Measurements from ENCODE around the gene TUSC1.
"Not testable (repeated sequence)": the region's sequence is repeated elsewhere in the genome, so short reads cannot be mapped to it uniquely, and the experiment has no call there.

The TUSC1 gene

DNA sequence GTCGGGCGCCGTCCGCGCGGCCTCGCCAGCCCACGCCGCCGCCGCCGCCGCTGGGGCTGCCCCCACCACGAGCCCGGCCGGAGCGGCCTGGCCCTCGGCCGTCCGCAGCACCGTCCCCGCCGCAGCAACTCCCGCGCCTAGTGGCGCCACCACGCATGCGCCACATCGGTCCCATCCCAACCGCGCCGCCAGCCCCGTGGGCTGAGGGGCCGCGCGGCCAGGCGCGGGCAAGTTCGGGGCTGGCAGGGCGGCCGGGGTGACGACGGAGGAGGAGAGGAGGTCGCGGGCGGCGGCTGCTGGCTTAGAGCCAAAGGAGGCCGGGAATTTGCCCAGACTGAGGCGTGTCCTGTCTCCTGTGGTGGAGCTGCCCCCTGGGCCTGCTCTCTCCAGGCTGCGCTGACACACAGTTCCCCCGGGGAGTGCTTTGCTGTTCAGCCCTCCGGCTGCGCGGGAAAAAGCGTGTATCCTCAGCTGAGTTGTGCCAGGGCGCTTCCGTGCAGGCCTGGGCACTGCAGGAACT, at the start of gene TUSC1:
TSS of gene TUSC1 (minus strand) at position 298 of the 520 bp plus-strand sequence. CDS start at position 166, 132 bp downstream.
- no peak for DNase-seq

DNA sequence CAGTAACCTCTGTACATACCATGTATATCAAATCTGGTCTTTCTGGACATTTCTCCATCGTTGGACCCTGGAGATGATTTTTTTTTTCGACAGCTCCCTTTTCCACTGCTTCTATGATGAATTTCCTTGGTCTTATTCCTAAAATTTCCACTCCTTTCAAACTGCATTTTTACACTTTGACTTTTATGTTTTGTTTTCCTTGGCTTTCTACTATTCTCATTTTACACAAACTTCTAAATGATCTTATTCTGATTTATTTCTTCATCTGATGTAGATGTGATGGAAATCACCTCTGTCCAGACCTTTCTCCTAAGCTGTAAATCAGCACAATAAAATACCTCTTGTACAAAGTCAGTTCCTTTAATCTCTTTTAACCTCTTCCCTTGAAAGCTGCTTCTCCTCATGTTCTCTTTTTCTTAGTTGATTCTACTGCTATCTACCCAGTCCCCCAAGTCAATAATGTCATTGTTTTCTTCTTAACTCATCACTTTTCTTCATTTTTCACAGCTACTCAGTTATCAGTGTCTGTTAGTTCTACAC, 48.7 kb upstream of the TUSC1 start:
- no peak for DNase-seq

DNA sequence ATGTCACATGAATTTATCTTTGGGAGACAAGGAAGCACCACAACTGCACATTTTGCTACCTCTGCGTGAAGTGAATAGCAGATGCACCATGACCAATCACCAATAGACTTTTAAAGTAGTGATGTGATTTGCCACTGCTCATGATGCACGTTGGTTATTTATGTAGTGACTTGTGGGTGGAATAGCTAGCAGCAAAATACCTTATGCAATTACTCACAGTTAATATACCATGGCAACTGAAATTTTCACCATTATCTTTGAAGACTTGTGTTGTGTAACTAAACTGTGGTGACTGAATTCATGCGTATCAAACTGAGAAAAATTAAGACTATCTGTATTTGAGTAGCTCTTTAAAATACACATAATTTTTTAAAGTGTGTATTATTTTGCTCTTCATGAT, 46.2 kb upstream of the TUSC1 start:
- DNase-seq: no peak

DNA sequence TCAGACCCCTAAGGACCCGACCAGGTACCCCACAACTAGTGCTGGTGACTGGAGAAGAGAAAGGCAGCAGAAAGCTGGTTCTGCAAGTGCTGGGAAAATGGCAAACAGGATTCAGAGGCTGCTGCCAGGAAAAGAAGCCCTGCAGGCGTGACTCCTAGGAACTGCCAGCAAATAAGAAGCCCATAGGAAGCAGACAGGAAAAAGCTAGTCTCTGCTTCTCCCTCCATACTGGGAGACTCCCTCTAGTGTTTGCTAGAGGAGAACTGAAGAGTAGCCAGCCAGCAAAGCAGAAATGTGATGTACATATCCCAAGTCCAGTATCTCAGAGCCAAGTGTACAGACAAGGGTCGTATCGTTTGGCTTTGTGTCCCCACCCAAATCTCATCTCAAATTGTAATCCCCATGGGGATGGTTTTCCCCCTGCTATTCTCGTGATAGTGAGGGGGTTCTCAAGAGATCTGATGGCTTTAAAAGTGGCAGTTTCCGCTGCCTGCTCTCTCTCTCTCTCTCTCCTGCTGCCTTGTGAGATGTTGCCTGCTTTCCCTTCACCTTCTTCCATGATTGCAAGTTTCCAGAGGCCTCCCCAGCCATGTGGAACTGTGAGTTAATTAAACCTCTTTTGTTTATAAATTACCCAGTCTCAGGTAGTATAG, 38.1 kb upstream of the TUSC1 start:
- DNase-seq: no peak

DNA sequence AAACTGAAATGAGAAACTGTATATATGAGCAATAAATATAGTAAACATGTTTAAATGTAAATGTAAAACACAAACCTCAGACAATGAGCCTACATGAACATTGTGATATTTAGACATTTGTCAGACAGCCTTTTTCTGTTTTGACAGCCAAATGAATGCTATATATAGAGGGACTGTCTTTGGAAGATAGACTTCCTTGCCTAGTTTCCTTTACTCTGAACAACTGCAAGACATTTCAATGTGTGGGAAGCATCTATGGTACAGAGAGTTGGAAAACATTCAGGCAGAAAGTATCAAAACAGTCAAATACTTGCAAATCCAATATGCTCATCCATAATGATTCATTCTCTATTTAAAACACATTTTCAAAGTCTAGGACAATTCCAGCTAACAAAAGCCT, 31.7 kb upstream of the TUSC1 start:
- DNase-seq: no peak

DNA sequence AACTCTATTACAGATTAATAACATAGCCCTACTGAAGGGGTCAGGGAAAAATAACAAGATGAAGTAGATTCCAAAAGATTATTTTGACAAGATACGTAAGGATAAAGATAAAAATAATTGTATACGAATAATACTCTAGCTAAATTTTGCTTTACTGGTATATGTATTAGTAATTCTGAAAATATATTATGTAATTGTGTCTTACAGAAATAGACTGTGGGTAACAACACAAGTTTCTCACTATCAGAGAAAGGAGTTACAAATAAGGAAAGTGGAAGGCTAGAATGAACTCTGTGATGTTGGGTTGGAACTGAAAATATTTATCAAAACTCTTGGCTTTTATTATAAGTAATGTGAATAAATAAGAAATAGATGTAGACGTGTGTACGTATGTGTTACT, 26.6 kb upstream of the TUSC1 start:
- no peak for DNase-seq

DNA sequence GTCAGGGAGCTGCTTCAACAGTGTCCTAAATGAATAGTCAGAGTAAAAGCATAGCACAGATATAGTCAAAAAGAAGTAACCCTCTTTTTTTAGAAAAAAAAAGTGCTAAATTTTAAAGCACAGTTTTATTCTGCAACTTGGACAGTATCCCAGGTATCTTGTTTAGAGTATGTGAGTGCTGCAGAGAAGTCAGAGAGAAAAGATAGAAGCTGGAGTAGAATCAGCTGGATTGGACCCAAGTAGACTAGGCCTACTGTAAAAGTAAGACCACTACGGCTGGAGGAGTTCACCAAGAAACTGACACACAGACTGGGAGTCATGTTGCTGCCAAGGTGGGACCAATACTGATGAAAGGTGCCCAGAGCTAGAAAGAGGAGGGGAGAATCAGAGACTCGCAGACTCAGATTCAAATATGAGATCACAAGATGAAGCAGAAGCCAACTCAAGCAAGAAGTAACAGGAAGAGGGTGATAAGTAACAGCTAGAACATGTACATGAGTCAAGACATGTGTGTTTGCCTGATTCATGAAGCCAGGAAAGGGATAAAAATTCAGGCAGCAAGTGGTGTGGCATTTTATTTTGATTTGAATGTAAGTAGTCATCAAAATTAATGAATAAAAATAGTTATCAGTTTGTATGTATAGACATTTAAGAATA, 25.6 kb upstream of the TUSC1 start:
- no peak for DNase-seq

DNA sequence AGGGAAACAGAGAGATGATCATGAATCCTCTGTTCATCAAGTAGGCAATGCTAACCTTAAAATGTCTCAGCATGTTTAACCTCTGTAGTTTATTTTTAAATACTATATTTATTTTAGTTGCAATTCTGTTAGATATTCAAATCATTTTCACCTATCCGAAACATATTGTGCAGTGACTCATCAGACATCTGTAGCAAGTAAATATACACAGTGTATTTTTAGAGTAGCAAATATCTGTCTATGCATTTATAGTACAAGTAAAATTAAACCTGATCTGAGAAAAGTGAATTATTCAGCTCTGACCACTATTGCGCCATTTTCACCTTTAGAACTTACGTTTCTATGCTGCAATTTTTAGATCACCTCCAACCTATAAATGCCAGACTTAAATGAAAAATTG, 24.3 kb upstream of the TUSC1 start:
- DNase-seq: no peak

DNA sequence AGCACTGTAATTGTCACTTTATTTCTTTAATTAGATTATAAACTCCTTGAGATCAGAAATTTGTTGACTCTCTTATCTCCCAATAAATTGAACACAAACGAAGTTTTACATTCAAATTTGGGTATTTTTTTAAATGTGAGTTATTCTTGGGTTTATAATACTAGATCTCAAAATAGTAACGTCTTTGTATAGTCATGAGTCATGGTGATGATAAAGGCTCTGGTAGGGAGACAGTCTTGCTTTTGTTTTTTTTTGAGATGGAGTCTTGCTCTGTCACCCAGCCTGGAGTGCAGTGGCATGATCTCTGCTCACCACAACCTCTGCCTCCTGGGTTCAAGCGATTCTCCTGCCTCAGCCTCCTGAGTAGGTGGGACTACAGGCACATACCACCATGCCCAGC, 22.7 kb upstream of the TUSC1 start:
- DNase-seq: not testable (repeated sequence)

DNA sequence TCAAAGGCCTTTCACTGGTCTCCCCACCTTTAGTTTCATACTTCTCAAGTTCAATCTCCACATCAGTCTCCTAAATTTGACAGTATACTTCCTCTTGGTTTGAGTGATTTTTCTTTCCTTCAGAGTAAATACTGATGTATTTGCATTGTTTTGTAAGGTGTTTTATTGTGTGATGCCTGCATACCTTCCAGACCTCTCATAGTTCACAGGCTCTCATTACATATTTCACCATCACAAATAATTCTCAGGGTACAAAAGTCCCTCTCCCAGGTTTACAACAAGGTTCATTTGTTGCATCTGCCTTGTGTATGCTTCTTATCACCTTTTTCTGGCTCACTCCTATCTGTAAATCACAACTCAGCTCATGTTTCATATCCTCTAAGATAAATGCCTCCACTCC, 22.2 kb upstream of the TUSC1 start:
- no peak for DNase-seq

DNA sequence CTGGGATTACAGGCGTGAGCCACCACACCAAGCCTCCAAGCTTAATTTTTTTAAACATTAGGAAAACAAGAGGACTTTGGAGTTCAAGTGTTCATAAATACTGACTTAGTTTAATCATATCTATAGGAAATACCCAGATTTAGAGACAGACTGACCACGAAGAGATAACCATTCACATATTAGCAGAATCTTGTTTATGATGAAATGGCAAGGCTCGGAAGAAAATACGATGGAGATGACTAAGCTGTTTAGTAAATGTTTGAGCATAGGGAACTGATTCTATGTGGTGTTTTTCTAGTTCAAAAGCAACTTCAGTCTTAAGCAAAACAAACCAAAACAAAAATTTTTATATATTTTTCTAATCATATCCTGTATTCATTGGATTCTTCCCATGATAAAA, 13.5 kb upstream of the TUSC1 start:
- no peak for DNase-seq

DNA sequence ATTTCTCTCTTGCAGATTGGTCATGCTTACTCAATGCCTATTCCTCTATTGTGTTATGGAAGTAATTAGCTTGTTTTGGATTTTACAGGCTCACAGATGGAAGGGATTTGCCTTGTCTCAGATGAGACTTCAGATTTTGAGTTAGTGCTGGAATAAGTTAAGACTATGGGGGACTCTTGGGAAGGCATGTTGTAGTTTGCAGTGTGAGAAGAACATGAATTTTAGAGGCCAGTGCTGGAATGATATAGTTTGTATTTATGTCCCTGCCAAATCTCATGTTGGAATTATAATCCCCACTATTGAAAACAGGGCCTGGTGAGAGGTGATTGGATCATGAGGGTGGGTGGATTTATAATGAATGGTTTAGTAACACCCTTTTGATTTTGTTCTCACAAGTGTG, 6.1 kb upstream of the TUSC1 start:
- DNase-seq: no peak

DNA sequence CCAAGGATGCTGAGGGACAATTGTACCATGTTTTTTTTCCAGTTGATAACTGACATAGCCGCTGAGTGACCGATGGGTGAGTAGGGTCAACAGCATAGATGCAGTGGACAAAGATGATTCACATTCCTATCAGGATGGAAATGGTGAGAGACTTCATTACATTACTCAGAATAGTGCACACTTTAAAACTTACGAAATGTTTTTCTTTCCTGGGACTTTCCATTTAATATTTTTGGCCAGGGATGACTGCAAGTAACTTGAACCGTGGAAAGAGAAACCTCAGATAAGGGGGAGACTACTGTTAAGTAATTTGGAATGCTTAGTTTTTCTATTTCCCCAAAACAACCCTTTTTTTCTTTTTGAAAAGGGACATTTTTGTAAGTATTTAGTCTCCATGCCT, 3.0 kb upstream of the TUSC1 start:
- no peak for DNase-seq

DNA sequence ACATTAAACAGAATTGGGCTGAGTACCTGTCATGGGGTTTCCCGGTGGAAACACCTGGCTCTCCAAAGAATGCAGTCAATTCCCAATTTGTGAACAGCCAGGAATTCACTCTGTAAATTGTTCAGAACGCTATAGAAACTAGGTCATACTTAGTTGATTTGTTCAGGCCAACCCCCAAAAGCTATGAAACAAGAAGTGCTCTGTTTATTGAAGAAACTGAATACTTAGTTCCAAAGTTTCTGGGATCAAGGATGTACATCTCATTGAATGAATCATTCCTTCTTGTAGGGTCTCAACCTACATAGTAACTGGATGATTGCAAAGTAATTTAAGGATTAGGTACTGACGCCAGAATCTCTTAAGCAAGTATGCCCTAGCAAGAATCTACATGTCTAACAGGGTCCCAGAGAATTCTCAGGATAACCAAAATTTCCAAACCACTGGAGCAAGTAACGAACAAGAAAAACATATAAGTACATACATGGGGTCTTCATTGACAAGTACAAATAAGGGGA, 659 bp upstream of the TUSC1 start:
- no peak for DNase-seq

DNA sequence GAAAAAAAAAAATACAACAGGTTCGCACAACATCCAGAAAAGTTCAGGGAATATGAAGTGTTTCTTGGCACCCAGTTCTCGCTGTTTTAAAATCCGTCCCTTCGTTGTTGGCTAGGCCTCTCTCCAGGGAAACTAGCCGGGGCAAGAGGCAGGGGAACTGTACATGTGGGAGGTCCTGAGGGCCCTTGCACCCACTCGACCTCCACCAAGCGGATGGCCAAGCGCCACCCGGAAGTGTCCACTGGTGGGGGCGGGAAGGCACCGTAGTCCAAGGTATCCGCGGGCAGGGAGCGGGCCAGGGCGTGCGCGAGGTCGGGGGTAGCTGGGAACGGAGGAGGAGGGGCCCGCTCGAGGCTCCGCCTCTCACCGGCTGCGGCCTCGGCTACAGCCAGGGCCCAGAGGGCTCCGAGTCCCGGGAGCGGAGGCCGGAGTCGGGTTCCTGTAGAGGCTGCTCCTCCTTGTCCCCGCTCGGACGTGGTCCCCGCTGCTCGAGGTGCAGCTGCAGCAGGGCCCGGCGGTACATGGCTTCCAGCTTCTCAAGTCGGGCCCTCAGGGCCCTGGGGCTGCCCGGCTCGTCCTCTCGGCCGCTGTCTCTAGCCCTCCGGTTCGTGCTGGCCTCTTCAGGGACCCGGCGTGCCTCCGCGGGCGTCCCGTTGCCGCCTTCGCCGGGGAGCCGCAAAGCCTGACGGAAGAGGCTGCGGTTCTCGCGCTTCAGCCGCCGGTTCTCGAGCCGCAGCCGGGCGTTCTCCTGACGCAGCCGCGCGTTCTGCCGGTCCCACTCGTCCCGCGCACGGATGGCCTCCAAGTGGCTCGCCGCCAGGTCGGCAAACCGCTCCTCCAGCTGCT, 720 bp downstream of the TUSC1 start:
- DNase-seq: no peak

DNA sequence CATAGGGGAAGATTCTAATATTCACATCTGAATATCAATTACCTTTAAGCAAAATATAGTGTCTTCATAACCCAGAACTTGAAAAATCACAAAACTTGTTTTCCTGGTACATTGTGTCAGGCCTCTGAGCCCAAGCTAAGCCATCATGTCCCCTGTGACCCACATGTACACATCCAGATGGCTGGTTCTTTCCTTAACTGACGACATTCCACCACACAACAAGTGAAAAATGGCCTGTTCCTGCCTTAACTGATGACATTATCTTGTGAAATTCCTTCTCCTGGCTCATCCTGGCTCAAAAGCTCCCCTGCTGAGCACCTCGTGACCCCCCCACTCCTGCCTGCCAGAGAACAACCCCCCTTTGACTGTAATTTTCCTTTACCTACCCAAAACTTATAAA, 2.4 kb downstream of the TUSC1 start:
- not testable (repeated sequence) for DNase-seq

DNA sequence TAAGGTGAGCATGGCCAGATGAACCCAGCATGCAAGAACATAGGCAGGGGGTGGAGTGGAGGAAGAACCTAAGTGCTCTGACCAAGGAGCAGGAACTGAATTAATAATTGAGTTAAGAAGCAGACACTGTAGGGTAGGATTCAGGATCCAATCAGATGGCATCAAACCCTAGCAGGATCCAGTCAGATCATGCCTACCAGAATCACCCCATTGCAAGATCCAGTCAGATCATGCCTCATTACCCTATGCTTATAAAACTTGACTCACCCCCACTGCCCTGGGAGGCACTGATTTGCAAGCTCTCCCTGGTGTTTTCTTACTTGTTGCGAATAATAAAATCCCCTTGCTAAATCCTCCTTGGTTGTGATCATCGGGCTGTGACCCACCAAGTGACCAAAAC, 19.7 kb downstream of the TUSC1 start:
- DNase-seq: no peak

DNA sequence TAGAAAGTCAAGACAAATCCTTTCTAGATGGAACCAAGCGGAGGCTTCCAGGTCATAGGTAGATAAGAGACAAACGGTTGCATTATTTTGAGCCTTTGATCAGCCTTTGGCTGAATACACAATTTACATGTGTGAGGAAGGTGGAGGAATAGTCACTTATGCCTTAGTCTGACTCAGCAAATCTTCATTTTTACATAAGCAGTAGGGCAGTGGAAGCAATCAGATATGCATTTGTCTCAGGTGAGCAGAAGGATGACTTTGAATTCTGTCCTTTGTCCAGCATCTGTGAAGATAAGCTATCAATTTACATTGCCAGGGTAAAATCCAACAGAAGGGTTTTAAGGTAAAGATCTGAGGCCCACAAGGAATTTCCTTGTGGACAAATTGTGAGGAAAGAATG, 23.8 kb downstream of the TUSC1 start:
- DNase-seq: no peak

DNA sequence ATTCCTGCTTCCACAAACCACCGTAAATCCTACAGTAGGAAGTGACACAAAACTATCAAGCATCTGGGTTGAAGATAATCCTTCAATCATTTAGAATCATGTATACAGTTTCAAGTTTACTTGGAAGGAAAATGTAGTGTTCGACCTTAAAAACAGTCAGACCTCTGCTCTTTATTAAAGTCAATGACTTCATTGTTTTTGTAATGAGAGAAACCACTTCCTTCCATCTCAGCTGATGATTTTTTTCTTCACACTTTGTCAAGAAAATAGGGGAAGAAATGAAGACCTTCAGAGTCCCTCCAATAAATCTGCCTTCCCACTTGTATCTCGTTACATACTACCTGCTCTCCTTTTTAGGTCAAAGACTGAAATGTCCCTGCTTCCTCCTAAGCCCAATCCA, 30.1 kb downstream of the TUSC1 start:
- DNase-seq: no peak

DNA sequence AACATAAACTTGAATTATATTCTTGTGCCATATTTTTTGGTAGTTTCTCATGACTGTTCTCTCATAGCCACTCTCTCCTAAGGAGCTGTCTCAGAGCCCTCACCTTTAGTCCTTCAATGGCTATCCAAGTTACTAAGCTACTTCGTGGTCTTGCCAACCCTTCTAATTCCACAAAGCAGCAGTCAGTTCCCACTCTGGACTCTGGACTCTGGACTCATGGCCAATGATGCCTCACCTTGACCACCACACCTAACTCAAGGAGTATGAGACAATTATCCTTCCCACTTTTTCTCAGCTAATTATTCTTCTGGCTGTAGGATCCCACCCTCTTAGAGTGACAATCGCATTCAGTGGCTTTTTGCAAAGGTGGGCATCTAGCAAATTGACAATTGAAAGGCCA, 42.2 kb downstream of the TUSC1 start:
- no peak for DNase-seq

DNA sequence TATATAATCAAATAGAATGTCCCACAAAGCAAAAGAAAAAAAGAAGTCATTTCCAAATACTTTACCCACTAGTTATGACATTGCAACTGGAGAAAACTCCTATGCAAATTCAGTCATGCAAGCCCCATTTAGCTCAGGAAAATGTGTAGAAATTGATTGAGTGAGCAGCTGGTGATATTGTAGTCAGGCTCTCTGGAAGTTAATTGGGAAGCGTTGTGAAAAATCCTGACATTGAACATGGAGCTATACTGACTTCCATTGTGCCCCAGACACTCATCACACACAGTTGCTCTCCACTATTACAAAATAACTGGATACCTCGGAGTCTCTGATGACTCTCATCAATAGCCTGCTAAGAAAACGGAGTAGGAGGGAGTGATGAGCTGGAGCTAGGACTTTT, 49.0 kb downstream of the TUSC1 start:
- no peak for DNase-seq
